Fibroblast of lung (primary cell): ENCODE results near the gene SMC6.

Experiments used
- CTCF ChIP-seq, 2 donors: IDR thresholded peaks in 1 of 2; conservative IDR thresholded peaks in 1 of 2; 1 replicate in 1 of 2; 2 replicates in 1 of 2; pipeline ENCODE4 v1.5.1; 2011 to 2012; ENCODE audit warnings: low read length in 2 of 2, control low read depth in 1 of 2, inconsistent platforms in 1 of 2, low read depth in 1 of 2, mild to moderate bottlenecking in 1 of 2
- EZH2 ChIP-seq: IDR thresholded peaks from 2 replicates; pipeline ENCODE4 v1.5.1; 2012; ENCODE audit warnings: low read length, control low read depth, mild to moderate bottlenecking; ENCODE audit errors: missing control alignments

GRCh38 chr2:17660219-17660618 is 93.4 kb downstream of the SMC6 start:
- TF ChIP-seq CTCF (conservative IDR thresholded peaks at IDR 0.05 in 1 of 2, IDR thresholded peaks at IDR 0.05 in 1 of 2; ENCODE audit: low read depth in 1 of 2, low read length in 2 of 2) = no peak
- TF ChIP-seq EZH2 = no peak
